K562 (cell line): ENCODE data around the gene ZFAND3. TPM values are rescaled to one million over a fixed set of nuclear protein-coding genes. Genes with fewer than 3 reads are reported as not detected.

Experiments
- ATAC-seq: fragments of 200-7000 bp; cut with Tn5 transposase; 3 replicates; pipeline ENCODE4 v1.9.1; 2020; ENCODE audit warnings: moderate library complexity
- BruUV-seq: library from RNA; stranded (reverse); fragments of 400-500 nt; replicated peaks from 2 replicates; lab custom pipeline; 2021; lab: Mats Ljungman, UMichigan
- CTCF ChIA-PET: fragments of 300-600 bp; formaldehyde crosslinking; extraction: SDS; loops from one replicate; lab custom pipeline; 2021; ENCODE audit warnings: low intra/inter-chr PET ratio; lab: Yijun Ruan, JAX
- POLR2A ChIA-PET: fragments of 300-600, 350-650 bp; sonication (Branson Sonifier 250); formaldehyde crosslinking; extraction: SDS; loops from one replicate; lab custom pipeline; 2021; ENCODE audit warnings: antibody characterized with exemption, inconsistent platforms; lab: Yijun Ruan, JAX
- DNase-seq, 4 experiments: peaks; one replicate each; pipeline versions ENCODE4 v3.0.0 to v3.0.0-alpha.2; 2011 to 2018; ENCODE audit warnings: low spot score in 3 of 4, mixed read lengths in 3 of 4; ENCODE audit errors: extremely low read depth in 1 of 4
- FAIRE-seq: peaks from 2 replicates; lab custom pipeline; 2011; peaks lifted over from hg19 to GRCh38; lab: Jason Lieb, UNC
- H2AFZ ChIP-seq: 2 replicates; pipeline ENCODE4 v1.6.0; 2011; ENCODE audit warnings: low read depth, low read length, control low read depth, inconsistent platforms
- H3K27ac ChIP-seq: fragments of 200-600 bp; 3 replicates; pipeline ENCODE4 v1.8.0; 2011; ENCODE audit warnings: low read depth, mild to moderate bottlenecking, control low read depth, inconsistent platforms, low read length, moderate library complexity, mixed read lengths; ENCODE audit errors: extremely low read depth
- H3K27me3 ChIP-seq, 2 experiments: fragments of 300-600 bp in 1 of 2; 2 replicates in 1 of 2; 3 replicates in 1 of 2; pipeline versions ENCODE4 v1.6.0 to v1.8.0; 2011; ENCODE audit warnings: inconsistent platforms in 2 of 2, low read length in 2 of 2, mild to moderate bottlenecking in 1 of 2, mixed read lengths in 1 of 2, moderate library complexity in 1 of 2; ENCODE audit not compliant: control insufficient read depth in 2 of 2, insufficient read depth in 2 of 2
- H3K36me3 ChIP-seq: fragments of 300-600 bp; 3 replicates; pipeline ENCODE4 v1.8.0; 2011; ENCODE audit warnings: mild to moderate bottlenecking, low read length, inconsistent platforms; ENCODE audit not compliant: control insufficient read depth, insufficient read depth
- H3K4me1 ChIP-seq, 2 experiments: fragments of 200-600 bp in 1 of 2; replicated peaks in 1 of 2; 2 replicates in 1 of 2; 3 replicates in 1 of 2; pipeline versions ENCODE4 v1.5.1 to v1.8.0; 2011; ENCODE audit warnings: inconsistent platforms in 2 of 2, low read length in 2 of 2, mild to moderate bottlenecking in 1 of 2, mixed read lengths in 1 of 2, moderate library complexity in 1 of 2; ENCODE audit not compliant: control insufficient read depth in 2 of 2, insufficient read depth in 2 of 2
- H3K4me2 ChIP-seq: 2 replicates; pipeline ENCODE4 v1.6.1; 2011; ENCODE audit warnings: low read length, control low read depth, inconsistent platforms, mixed read lengths; ENCODE audit not compliant: insufficient read depth
- H3K4me3 ChIP-seq: fragments of 200-600 bp; sonication (generic), shearing (Covaris generic); 2 replicates; pipeline ENCODE4 v1.5.1; 2016; ENCODE audit warnings: control low read depth, inconsistent platforms
- H3K79me2 ChIP-seq: fragments of 200-600 bp; 3 replicates; pipeline ENCODE4 v1.8.0; 2011; ENCODE audit warnings: low read length, inconsistent platforms; ENCODE audit not compliant: control insufficient read depth, insufficient read depth
- H3K9ac ChIP-seq, 2 experiments: 2 replicates each; pipeline versions ENCODE4 v1.6.0 to v1.6.1; 2011; ENCODE audit warnings: low read depth in 2 of 2, low read length in 2 of 2, control low read depth in 1 of 2, inconsistent platforms in 1 of 2, mild to moderate bottlenecking in 1 of 2, mixed read lengths in 1 of 2; ENCODE audit not compliant: insufficient read depth in 1 of 2
- H3K9me1 ChIP-seq: one replicate; pipeline ENCODE4 v1.6.0; 2011; ENCODE audit warnings: inconsistent platforms, mild to moderate bottlenecking, low read length, moderate library complexity; ENCODE audit not compliant: control insufficient read depth, insufficient read depth
- H3K9me3 ChIP-seq: replicated peaks from 2 replicates; pipeline ENCODE4 v1.5.1; 2011; ENCODE audit warnings: low read depth, low read length, inconsistent platforms; ENCODE audit not compliant: control insufficient read depth, insufficient read depth
- H4K20me1 ChIP-seq: replicated peaks from 2 replicates; pipeline ENCODE4 v1.6.1; 2011; ENCODE audit warnings: low read length, inconsistent platforms, mixed read lengths; ENCODE audit not compliant: control insufficient read depth, insufficient read depth
- DACH1 ChIP-seq: fragments of 450-650 bp; IDR thresholded peaks from 2 replicates; pipeline ENCODE4 v1.6.1; 2018; ENCODE audit not compliant: partially characterized antibody
- TSC22D4 ChIP-seq: fragments of 450-650 bp; IDR thresholded peaks from 2 replicates; pipeline ENCODE4 v1.6.1; 2016; ENCODE audit warnings: missing genetic modification characterization, missing biosample characterization, control low read depth
- WGBS: fragments of 100-300 bp; shearing (Covaris generic); methylation state at CpG from one replicate; pipeline ENCODE4 v1.1.6; 2016; ENCODE audit warnings: low coverage, mixed read lengths; ENCODE audit not compliant: insufficient coverage; ENCODE audit errors: missing lambda C conversion rate; 5-methylcytosine and 5-hydroxymethylcytosine counted together
- in situ Hi-C: fragments of 300-500 bp; cut with MboI; formaldehyde crosslinking; loops from 4 replicates; pipeline ENCODE4 v1.15.0; 2018; ENCODE audit warnings: inconsistent platforms, mixed read lengths
- intact Hi-C: fragments of 100-400 bp; cut with micrococcal nuclease; formaldehyde crosslinking; loops from 2 replicates; pipeline ENCODE4 v1.14.2; 2022
- polyA plus RNA-seq, 8 experiments: library from polyadenylated mRNA; depleted of rRNA in 4 of 8; stranded (reverse) in 5 of 8; unstranded in 3 of 8; fragments of >200 nt; fragmentation: Nextera tagmentation in 2 of 8; fragmentation: Illumina TruSeq in 1 of 8; extraction: Ambion mirVana in 2 of 8; extraction: Trizol in 1 of 8; gene quantifications; 2 replicates each; pipeline versions ENCODE4 v1.2.1 to v1.2.3, GENCODE V29; 2011 to 2014; ENCODE audit warnings: inconsistent platforms in 1 of 8, missing spikeins in 1 of 8
- total RNA-seq, 7 experiments: library from RNA; depleted of rRNA in 6 of 7; stranded (reverse); fragments of >200 nt in 6 of 7; fragmentation: Illumina TruSeq in 2 of 7; extraction: Trizol in 2 of 7; gene quantifications; 2 replicates each; pipeline versions ENCODE4 v1.2.1 to v1.2.3, GENCODE V29; 2011 to 2021; ENCODE audit warnings: low replicate concordance in 1 of 7
- TF ChIP-seq, protein P1 (sequence below), 2 experiments: fragments of 150-350 bp in 1 of 2; IDR thresholded peaks; 2 replicates each; pipeline ENCODE4 v1.6.1; 2012 to 2016; ENCODE audit warnings: low read depth in 2 of 2, low read length in 2 of 2, mild to moderate bottlenecking in 1 of 2, moderate library complexity in 1 of 2
- TF ChIP-seq, protein P2 (sequence below): fragments of 450-650 bp; formaldehyde crosslinking; IDR thresholded peaks from 2 replicates; pipeline ENCODE4 v1.4.0; 2020; ENCODE audit warnings: mild to moderate bottlenecking

Gene ZFAND3
- total and polyA plus RNA-seq, 9 of the 15 experiments (the other 6 are each of a cell fraction or from before 2014, with no cell fraction given): 0.81 to 26.6 (median 11.8) TPM

DNA sequence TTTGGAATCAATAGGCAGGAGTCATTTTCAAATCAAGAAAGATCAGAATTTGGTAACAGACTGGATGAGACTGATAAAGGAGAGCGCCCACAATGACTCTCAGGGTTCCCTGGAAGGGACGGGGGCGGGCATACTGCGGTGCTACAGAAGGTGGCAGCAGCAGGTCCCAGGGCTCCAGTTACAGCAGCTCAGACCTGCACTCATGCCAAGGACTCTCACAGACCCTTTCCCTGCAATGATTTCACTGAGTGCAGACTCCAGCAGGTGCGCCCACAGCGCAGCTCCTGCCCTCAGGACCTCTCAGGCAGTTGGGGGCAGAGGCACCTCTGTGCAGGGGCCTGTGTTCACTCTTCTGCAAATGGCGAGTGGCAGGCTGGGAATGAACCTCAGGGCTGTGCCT, 359.8 kb downstream of the ZFAND3 start (continued):
- TF ChIP-seq, protein P1, sequence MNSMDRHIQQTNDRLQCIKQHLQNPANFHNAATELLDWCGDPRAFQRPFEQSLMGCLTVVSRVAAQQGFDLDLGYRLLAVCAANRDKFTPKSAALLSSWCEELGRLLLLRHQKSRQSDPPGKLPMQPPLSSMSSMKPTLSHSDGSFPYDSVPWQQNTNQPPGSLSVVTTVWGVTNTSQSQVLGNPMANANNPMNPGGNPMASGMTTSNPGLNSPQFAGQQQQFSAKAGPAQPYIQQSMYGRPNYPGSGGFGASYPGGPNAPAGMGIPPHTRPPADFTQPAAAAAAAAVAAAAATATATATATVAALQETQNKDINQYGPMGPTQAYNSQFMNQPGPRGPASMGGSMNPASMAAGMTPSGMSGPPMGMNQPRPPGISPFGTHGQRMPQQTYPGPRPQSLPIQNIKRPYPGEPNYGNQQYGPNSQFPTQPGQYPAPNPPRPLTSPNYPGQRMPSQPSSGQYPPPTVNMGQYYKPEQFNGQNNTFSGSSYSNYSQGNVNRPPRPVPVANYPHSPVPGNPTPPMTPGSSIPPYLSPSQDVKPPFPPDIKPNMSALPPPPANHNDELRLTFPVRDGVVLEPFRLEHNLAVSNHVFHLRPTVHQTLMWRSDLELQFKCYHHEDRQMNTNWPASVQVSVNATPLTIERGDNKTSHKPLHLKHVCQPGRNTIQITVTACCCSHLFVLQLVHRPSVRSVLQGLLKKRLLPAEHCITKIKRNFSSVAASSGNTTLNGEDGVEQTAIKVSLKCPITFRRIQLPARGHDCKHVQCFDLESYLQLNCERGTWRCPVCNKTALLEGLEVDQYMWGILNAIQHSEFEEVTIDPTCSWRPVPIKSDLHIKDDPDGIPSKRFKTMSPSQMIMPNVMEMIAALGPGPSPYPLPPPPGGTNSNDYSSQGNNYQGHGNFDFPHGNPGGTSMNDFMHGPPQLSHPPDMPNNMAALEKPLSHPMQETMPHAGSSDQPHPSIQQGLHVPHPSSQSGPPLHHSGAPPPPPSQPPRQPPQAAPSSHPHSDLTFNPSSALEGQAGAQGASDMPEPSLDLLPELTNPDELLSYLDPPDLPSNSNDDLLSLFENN (IDR thresholded peaks at IDR 0.05; ENCODE audit: low read depth in 2 of 2, low read length in 2 of 2): no peak
- no peak for TF ChIP-seq DACH1

DNA sequence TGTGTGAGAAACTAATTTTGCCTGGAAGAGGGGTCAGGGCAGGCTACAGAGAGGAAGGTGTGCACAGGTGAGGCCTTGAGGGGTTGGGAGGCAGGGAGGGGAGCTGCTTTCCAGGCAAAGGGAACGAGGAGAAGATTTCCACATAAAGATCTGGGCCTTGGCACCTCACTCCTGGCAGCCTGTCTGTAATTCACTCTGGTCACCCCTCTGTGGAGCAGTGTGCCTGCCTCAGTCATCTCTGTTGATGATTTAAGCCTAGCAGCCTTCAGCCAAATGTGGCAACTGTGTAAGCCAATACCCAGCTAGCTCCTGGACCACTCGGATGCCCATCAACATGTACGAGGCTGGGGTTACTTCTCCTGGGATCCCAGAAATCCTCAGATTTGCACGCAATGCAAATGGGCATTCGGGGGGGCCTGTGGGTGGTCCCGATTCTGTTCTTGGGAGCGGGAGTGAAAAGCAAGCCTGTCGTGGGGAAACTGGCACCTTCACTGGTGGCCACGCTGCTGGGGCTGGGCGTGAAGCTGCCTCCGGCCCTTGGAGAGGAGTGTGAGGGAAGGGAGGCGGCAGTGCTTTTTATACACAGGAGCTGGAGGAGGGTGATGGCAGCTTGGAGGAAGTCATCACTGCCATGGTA, 360.4 kb downstream of the ZFAND3 start:
- no peak overlapping the region for H2AFZ ChIP-seq
- peaks cover 2% of the 10 kb centered on the region; the same call in 1 of the 2 replicates for H4K20me1 ChIP-seq
- H3K36me3 ChIP-seq: no peaks in the 10 kb centered on the region
- no peaks in the 10 kb centered on the region for H3K9me1 ChIP-seq
- no peaks in the 10 kb centered on the region; a peak in 1 of 5 replicates for H3K4me1 ChIP-seq
- no peak overlapping the region for H3K4me2 ChIP-seq
- intact Hi-C loops: no loop called here
- ChIA-PET POLR2A (interaction anchor here (0.6 kb wide), 1 partner anchor 20 kb away, joined by 4 read pairs; no protein-coding TSS in a partner anchor), CTCF (no interaction called here)
- in situ Hi-C loops: no loop called here
- no peaks in the 10 kb centered on the region for H3K79me2 ChIP-seq
- H3K27me3 ChIP-seq: peaks cover 47 to 77% of the 10 kb centered on the region in 2 experiments
- FAIRE-seq (no peak), ATAC-seq (no peak), DNase-seq (no peak)
- BruUV-seq: no TSS peak
- no peak overlapping the region for H3K27ac ChIP-seq
- no peak overlapping the region for H3K4me3 ChIP-seq
- H3K9ac ChIP-seq: no peak overlapping the region
- 2% methylated on average over 12 of the region's 12 CpGs for WGBS
- H3K9me3 ChIP-seq: no peaks in the 10 kb centered on the region
- TF ChIP-seq TSC22D4 (tag): no peak
- TF ChIP-seq, protein P2, sequence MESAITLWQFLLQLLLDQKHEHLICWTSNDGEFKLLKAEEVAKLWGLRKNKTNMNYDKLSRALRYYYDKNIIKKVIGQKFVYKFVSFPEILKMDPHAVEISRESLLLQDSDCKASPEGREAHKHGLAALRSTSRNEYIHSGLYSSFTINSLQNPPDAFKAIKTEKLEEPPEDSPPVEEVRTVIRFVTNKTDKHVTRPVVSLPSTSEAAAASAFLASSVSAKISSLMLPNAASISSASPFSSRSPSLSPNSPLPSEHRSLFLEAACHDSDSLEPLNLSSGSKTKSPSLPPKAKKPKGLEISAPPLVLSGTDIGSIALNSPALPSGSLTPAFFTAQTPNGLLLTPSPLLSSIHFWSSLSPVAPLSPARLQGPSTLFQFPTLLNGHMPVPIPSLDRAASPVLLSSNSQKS (CRISPR knock-in tag): no peak
